CD4-positive, alpha-beta T cell treated with Interleukin-17A for 4 hours (primary cell): ENCODE data around the gene IRF8.

Experiments used
- DNase-seq: peaks from one replicate; pipeline ENCODE4 v3.0.0-alpha.2; 2020; ENCODE audit warnings: mixed read lengths

IRF8 gene

DNA sequence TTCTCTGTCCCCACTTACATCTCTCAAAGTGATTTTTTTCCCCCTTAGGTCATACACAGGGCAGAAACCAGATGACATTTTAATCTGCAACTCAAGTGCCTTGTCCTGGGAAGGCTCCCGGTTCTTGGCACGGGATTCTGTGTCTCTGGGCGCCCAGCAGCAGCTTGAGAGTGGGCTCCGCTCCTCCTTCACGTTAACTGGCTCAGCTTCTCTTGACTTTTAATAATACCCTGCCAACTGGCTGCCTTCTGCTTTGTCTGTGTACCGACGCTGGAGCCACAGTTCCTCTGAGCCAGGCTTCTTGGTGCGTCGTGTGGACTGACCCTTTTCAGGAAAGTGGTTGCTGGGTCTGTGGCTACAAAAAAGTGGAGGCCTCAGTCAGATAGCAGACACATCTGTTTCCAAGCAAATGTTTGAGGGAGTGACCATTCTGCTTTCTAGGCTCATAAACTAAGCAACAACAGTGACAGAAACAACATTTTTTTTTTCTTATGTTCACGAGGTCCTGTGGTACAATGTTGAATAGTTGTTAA is 64.9 kb downstream of the IRF8 start:
- no peak for DNase-seq

DNA sequence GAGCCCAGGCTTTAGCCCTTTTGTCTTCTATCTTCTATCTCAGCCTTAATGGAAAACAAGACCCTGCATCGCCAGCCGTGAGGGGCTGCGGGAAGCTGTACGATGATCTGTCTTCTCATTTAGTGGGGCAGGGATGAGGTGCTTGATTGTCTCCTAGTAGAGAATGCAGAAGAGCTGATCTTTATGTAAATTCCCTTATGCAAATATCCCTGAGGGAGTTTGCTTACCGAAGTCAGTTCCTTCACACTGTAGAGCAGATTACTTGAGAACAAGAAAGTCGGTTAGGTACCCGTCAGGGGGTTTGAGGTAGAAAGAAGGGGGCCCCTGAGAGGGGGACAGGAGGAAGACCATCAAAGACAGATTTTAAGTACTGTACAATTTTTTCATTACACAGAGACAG is 66.2 kb downstream of the IRF8 start:
- no peak for DNase-seq

DNA sequence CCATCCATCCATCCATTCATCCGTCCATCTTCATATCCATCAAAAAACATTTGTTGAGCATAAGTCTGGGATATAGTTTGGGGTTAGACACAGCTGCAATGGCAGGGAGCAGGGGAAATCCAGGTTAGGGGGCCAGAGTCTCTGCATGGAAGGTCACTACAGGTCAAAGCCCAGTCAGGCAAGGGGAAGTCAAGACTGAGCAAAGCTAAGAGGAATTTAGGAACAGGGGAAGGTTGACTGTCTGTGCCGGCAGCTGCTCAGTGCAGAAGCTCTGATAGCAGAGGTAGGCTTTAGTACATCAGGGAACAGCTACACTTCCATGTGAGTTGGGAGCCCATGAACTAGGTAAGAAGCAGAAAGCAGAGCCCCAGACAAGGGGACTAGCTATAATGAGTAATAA is 68.1 kb downstream of the IRF8 start:
- DNase-seq: no peak

DNA sequence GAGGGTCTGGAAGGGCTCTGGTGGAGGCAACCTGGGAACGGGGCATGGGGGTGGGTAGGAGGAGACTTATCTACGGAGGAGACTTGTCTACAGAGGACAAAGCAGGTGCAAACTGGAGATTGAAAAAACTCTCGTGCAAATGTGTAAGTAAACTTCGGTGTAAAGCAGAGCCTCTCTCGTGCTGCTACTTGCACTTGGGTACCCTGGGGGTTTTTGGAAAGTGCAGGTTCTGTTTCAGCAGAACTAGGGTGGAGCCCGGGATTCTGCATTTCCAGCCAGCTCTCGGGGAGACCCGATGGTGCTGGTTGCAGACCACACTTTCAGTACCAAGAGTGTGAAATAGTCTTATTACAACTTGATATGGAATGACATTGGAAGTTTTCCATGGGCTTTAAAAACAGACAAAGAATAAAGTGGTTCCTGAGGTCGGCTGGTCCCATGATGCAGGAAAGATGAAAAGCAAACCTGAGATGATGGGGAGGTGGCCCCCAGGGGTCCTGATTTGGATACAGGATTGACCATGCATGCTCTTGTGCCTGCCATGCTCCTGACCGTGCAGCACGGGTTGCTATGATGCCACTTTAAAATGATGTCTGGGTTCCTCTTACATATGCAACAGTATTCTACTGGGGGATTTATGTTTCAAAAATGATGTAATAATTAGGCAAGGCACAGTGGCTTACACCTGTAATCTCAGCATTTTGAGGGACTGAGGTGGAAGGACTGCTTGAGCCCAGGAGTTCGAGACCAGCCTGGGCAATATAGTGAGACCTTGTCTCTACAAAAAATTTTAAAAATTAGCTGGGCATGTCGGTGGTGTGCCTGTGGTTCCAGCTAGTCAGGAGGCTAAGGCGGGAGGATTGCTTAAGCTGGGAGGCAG is 69.3 kb downstream of the IRF8 start:
- DNase-seq: no peak

- DNase-seq: no peak
Observed at GRCh38 chr16:85969159-85969558, 70.2 kb downstream of the IRF8 start.

DNA sequence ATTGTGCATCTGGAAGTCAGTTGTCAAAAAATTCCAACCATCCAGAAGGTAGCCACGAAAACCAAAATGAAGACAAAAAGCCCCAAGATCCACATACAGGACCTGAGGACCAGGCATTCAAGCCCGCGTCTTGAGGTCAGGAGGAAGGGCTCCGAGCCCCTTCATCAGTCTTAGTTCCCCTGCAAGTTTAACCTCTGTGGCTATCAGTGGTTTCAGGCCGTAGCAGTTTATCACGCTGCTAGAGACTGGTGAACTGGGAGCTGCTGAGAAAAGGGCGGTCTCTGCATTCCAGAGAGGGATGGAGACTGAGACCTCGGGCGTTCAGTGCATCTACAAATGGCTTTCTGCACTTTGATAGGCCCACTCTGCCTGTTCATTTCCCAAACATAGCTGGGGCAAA is 70.6 kb downstream of the IRF8 start:
- DNase-seq: no peak

- DNase-seq: no peak
Observed at GRCh38 chr16:85970016-85970733, 71.2 kb downstream of the IRF8 start.

DNA sequence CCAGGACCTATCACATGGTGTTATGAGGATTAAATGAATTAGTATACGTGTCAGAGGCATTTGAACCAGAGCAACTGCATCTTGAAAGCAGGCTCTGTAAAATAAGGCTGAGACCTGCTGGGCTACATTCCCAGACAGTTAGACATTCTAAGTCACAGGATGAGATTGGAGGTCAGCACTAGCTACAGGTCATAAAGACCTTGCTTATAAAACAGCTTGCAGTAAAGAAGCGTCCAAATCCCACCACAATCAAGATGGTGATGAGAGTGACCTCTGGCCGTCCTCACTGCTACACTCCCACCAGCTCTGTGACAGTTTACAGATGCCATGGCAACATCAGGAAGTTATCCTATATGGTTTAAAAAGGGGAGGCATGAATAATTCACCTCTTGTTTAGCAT is 71.8 kb downstream of the IRF8 start:
- no peak for DNase-seq
